NCI-H1694 (cell line): ENCODE data around the gene GLG1.
"Not testable (repeated sequence)": the region's sequence is repeated elsewhere in the genome, so short reads cannot be mapped to it uniquely, and the experiment has no call there.

Experiments
- DNase-seq: peaks from one replicate; lab custom pipeline; 2025; lab: John Stamatoyannopoulos, UW

Gene GLG1

GRCh38 chr16:74409185-74409981 is 197.5 kb downstream of the GLG1 start:
- DNase-seq = not testable (repeated sequence)

- DNase-seq = not testable (repeated sequence)
These were observed 199.6 kb downstream of the GLG1 start for GRCh38 chr16:74407362-74407705.

GRCh38 chr16:74406600-74407361 is 200.1 kb downstream of the GLG1 start:
- DNase-seq = not testable (repeated sequence)

- DNase-seq = not testable (repeated sequence)
These were observed 202.6 kb downstream of the GLG1 start for GRCh38 chr16:74404148-74404933.

GRCh38 chr16:74400238-74400637 is 206.7 kb downstream of the GLG1 start:
- DNase-seq = not testable (repeated sequence)

- DNase-seq = not testable (repeated sequence)
These were observed 208.6 kb downstream of the GLG1 start for GRCh38 chr16:74398212-74398895.
